ENCODE measurements around the gene CASP3.

CASP3 gene

GRCh38 chr4:184591070-184591677, 58.1 kb downstream of the CASP3 start:
- no peak for TF ChIP-seq CTCF (IDR thresholded peaks at IDR 0.05)

GRCh38 chr4:184590196-184590595, 59.1 kb downstream of the CASP3 start:
- no peak for TF ChIP-seq CTCF (IDR thresholded peaks at IDR 0.05)
- no peak overlapping the region for H3K27ac ChIP-seq
- no peak overlapping the region for H3K4me3 ChIP-seq
- no peak for DNase-seq (ENCODE audit: low spot score)

More at GRCh38 chr4:184591070-184591677, 58.1 kb downstream of the CASP3 start:
- Histone ChIP-seq H3K27ac (no peak overlapping the region), H3K4me3 (no peak overlapping the region)
- no peak for DNase-seq (ENCODE audit: low spot score)

GRCh38 chr4:184588893-184589292, 60.4 kb downstream of the CASP3 start:
- H3K27ac ChIP-seq, result no peak overlapping the region
- no peak for DNase-seq (ENCODE audit: low spot score)
- no peak for TF ChIP-seq CTCF (IDR thresholded peaks at IDR 0.05)
- H3K4me3 ChIP-seq, result no peak overlapping the region

GRCh38 chr4:184587701-184588100, 61.5 kb downstream of the CASP3 start:
- no peak for DNase-seq (ENCODE audit: low spot score)

GRCh38 chr4:184587221-184587620, 62.0 kb downstream of the CASP3 start:
- TF ChIP-seq CTCF (IDR thresholded peaks at IDR 0.05), result no peak
- Histone ChIP-seq H3K4me3 (no peak overlapping the region), H3K27ac (no peak overlapping the region)
- DNase-seq (ENCODE audit: low spot score), result no peak

More at GRCh38 chr4:184587701-184588100, 61.5 kb downstream of the CASP3 start:
- no peak for TF ChIP-seq CTCF (IDR thresholded peaks at IDR 0.05)
- H3K27ac ChIP-seq, result no peak overlapping the region
- H3K4me3 ChIP-seq, result no peak overlapping the region

GRCh38 chr4:184583738-184584502, 65.3 kb downstream of the CASP3 start:
- no peak for DNase-seq (ENCODE audit: low spot score)

More at GRCh38 chr4:184583738-184584502, 65.3 kb downstream of the CASP3 start:
- H3K4me3 ChIP-seq, result no peak overlapping the region
- TF ChIP-seq CTCF (IDR thresholded peaks at IDR 0.05), result no peak
- no peak overlapping the region for H3K27ac ChIP-seq
